Ascending aorta (tissue), 2 donors: Measurements from ENCODE around the gene CHST12. TPM values are rescaled to one million over a fixed set of nuclear protein-coding genes. Genes with fewer than 3 reads are reported as not detected.

Experiments used
- DNase-seq, 2 donors: peaks; one replicate each; pipeline ENCODE4 v3.0.0-alpha.2; 2019; ENCODE audit warnings: low spot score in 2 of 2
- H3K27ac ChIP-seq, 2 donors: fragments of 200-600 bp; sonication (generic); one replicate each; pipeline ENCODE4 v1.5.1; 2016 to 2017; ENCODE audit warnings: mild to moderate bottlenecking in 1 of 2
- H3K27me3 ChIP-seq: fragments of 200-600 bp; sonication (generic); one replicate; pipeline ENCODE4 v1.5.1; 2017
- H3K36me3 ChIP-seq, 2 donors: fragments of 200-600 bp; sonication (generic); one replicate each; pipeline ENCODE4 v1.5.1; 2016
- H3K4me1 ChIP-seq, 2 donors: fragments of 200-600 bp; sonication (generic); one replicate each; pipeline ENCODE4 v1.5.1; 2016 to 2017; ENCODE audit warnings: mild to moderate bottlenecking in 1 of 2
- H3K4me3 ChIP-seq, 2 donors: fragments of 200-600 bp; sonication (generic); one replicate each; pipeline ENCODE4 v1.5.1; 2016 to 2017; ENCODE audit warnings: mild to moderate bottlenecking in 1 of 2
- H3K9me3 ChIP-seq, 2 donors: fragments of 200-600 bp; sonication (generic); one replicate each; pipeline ENCODE4 v1.5.1; 2016
- intact Hi-C: fragments of 100-400 bp; cut with DNase I; formaldehyde crosslinking; loops from one replicate; pipeline ENCODE4 v1.15.1; 2023
- total RNA-seq: library from RNA; depleted of rRNA; stranded (reverse); fragments of >200 nt; gene quantifications from one replicate; pipeline ENCODE4 v1.1.0, GENCODE V29; 2016
- TF ChIP-seq, protein P1 (sequence below), 3 experiments: fragments of 200-600 bp in 2 of 3; fragments of 450-650 bp in 1 of 3; sonication (generic) in 2 of 3; IDR thresholded peaks; one replicate each; pipeline ENCODE4 v1.5.1; 2016 to 2019; ENCODE audit warnings: antibody characterized with exemption in 3 of 3, mild to moderate bottlenecking in 1 of 3, moderate library complexity in 1 of 3

Gene CHST12
- total RNA-seq, 1 donor from 2014 or later = 79.4 TPM

DNA sequence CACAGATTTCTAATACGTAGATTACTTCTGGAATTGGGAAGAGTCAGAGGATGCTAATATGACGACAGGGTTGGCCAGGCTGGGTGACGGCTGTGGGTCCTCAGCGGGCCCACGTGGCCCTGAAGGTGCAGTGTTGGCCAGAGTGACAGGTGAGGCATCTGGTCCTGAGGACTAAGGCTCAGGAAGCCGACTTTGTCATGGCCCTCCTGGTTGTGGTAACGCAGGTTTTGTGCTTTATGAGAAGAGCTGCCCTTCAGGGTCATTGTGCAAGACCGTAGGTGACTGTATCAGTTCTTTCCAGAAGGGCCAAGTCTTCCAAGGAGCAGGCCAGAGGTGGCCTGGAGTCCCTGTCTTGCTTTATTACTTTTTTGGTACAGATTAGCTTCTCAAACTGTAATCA, 46.2 kb upstream of the CHST12 start:
- Histone ChIP-seq H3K9me3 (no peaks in the 10 kb centered on the region), H3K27me3 (no peaks in the 10 kb centered on the region), H3K36me3 (peaks cover 15 to 18% of the 10 kb centered on the region in 2 donors), H3K4me3 (peak overlapping the region; percentile 3 to 91), H3K27ac (no peak overlapping the region), H3K4me1 (peaks cover 16 to 21% of the 10 kb centered on the region in 2 donors)
- TF ChIP-seq, protein P1, sequence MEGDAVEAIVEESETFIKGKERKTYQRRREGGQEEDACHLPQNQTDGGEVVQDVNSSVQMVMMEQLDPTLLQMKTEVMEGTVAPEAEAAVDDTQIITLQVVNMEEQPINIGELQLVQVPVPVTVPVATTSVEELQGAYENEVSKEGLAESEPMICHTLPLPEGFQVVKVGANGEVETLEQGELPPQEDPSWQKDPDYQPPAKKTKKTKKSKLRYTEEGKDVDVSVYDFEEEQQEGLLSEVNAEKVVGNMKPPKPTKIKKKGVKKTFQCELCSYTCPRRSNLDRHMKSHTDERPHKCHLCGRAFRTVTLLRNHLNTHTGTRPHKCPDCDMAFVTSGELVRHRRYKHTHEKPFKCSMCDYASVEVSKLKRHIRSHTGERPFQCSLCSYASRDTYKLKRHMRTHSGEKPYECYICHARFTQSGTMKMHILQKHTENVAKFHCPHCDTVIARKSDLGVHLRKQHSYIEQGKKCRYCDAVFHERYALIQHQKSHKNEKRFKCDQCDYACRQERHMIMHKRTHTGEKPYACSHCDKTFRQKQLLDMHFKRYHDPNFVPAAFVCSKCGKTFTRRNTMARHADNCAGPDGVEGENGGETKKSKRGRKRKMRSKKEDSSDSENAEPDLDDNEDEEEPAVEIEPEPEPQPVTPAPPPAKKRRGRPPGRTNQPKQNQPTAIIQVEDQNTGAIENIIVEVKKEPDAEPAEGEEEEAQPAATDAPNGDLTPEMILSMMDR (IDR thresholded peaks at IDR 0.05) = no peak
- intact Hi-C loops = loop anchor here (10.0 kb wide), 1 partner anchor 692 kb away; no protein-coding TSS in a partner anchor
- DNase-seq = no peak

DNA sequence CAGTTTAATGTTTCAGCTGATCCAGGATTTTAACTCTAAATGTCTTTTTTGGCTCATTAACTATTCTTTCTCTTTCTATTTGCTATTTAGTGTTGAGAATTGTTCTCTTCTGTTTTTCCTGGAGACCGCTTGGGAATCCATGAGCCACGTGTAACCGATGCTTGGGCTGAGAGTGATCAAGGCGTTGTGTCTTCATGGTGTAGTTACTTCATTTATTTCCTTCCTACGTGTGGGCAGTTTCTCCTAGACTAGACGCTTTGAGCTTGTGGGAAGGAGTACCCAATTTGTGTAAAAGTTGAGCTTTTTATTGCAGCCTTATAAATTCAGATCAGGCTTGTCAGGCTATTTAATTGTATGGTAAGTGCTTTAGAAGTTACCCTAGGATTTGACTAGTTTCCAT, 45.8 kb upstream of the CHST12 start:
- no peaks in the 10 kb centered on the region for H3K9me3 ChIP-seq
- no peak overlapping the region for H3K4me3 ChIP-seq
- intact Hi-C loops = loop anchor here (10.0 kb wide), 1 partner anchor 693 kb away; no protein-coding TSS in a partner anchor
- H3K27me3 ChIP-seq = no peaks in the 10 kb centered on the region
- H3K4me1 ChIP-seq = peaks cover 16 to 21% of the 10 kb centered on the region in 2 donors
- DNase-seq = no peak
- TF ChIP-seq, protein P1 (IDR thresholded peaks at IDR 0.05) = no peak
- H3K36me3 ChIP-seq = peaks cover 19 to 22% of the 10 kb centered on the region in 2 donors
- H3K27ac ChIP-seq = no peak overlapping the region

DNA sequence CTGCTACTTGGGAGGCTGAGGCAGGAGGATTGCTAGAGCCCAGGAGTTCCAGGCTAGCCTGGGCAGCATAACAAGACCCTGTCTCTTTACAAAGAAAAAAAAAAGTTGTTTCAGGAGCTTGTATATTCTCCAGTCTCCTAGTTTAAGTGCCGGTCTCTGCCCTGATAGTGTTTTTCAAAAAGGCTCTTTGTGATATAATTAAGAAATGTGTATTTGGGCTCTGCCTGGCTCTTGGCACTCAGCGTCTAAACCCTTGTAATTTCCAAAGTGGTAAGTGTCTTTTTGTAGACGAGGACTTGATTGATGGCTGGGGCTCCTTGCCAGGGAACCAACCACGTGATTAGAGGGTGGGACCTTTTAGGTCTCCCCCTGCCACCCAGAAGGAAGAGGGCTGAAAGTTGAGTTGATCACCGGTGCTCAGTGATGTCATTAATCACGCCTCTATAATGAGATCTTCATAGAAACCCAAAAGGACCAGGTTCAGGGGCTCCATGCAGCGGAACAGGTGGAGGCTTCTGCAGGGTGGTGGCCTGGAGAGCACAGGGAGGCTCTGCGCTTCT, 44.4 kb upstream of the CHST12 start:
- intact Hi-C loops = loop anchor here (10.0 kb wide), 1 partner anchor 694 kb away; no protein-coding TSS in a partner anchor
- peaks cover 11 to 19% of the 10 kb centered on the region in 2 donors for H3K4me1 ChIP-seq
- TF ChIP-seq, protein P1 (IDR thresholded peaks at IDR 0.05) = no peak
- H3K9me3 ChIP-seq = no peaks in the 10 kb centered on the region
- DNase-seq = no peak
- H3K36me3 ChIP-seq = peaks cover 32 to 37% of the 10 kb centered on the region in 2 donors
- no peak overlapping the region for H3K27ac ChIP-seq
- no peaks in the 10 kb centered on the region for H3K27me3 ChIP-seq
- H3K4me3 ChIP-seq = no peak overlapping the region

DNA sequence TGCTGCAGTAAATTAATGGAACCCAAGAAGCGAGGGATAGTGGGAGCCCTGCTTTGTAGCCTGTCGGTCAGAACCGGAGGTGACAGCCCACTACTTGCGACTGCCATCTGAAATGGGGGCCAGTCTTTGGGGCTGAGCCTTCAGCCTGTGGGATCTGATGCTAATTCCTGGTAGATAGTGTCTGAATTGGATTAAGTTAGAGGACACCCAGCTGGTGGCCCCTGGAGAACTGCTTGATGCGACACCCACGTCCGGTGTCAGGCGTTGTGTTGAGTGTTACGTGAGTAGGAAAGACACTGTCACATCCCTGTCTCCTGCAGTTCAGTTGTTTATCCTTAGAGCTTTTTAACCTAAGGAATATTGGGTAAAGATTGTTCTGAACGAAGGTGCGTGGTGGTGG, 43.8 kb upstream of the CHST12 start:
- TF ChIP-seq, protein P1 (IDR thresholded peaks at IDR 0.05) = no peak
- H3K36me3 ChIP-seq = peaks cover 37 to 42% of the 10 kb centered on the region in 2 donors
- intact Hi-C loops = loop anchor here (10.0 kb wide), 1 partner anchor 695 kb away; no protein-coding TSS in a partner anchor
- no peak overlapping the region for H3K27ac ChIP-seq
- no peaks in the 10 kb centered on the region for H3K27me3 ChIP-seq
- no peaks in the 10 kb centered on the region for H3K9me3 ChIP-seq
- DNase-seq = no peak
- peaks cover 11 to 19% of the 10 kb centered on the region in 2 donors for H3K4me1 ChIP-seq
- no peak overlapping the region for H3K4me3 ChIP-seq

DNA sequence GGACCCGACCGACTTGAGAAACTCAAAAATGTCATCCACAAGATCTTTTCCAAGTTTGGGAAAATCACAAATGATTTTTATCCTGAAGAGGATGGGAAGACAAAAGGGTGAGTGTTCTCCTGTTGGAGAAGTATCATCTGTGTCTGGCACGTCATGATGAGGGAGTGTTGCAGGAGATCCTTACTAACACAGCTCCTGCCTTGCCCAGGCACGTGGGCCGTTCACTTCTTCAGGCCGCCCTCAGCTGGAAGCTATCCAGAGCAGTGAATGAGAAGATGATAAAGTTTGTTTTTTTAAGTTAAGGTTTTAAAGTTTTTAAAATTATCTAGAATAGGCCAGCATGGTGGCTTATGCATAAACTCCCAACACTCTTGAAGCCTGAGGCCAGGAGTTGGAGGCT, 42.6 kb upstream of the CHST12 start:
- intact Hi-C loops = no loop called here
- no peak overlapping the region for H3K4me3 ChIP-seq
- H3K4me1 ChIP-seq = peaks cover 10 to 15% of the 10 kb centered on the region in 2 donors
- DNase-seq = no peak
- peaks cover 49 to 54% of the 10 kb centered on the region in 2 donors for H3K36me3 ChIP-seq
- H3K27ac ChIP-seq = no peak overlapping the region
- H3K9me3 ChIP-seq = no peaks in the 10 kb centered on the region
- TF ChIP-seq, protein P1 (IDR thresholded peaks at IDR 0.05) = no peak
- H3K27me3 ChIP-seq = no peaks in the 10 kb centered on the region
